ENCODE data around the gene OXCT1.
"Not testable (repeated sequence)": the region's sequence is repeated elsewhere in the genome, so short reads cannot be mapped to it uniquely, and the experiment has no call there.

The OXCT1 gene

DNA sequence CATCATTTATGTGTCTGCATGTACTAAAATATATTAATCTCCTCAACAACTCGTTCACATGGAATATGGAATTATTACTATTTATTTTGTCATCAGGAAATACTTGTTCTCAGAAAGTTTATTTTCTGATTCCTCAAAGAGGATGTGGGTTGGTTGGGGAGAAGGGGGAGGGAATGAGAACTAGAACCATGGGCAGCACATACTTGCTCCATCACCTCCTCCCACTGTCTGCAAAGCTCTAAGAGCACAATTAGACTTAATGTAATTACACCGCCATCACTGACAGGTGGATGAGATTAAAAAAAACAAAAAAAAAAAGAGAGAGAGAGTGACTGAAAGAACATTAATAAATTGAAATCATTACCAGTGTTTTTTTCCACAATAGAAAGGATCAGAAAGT is 98.2 kb downstream of the OXCT1 start:
- DNase-seq: no peak

DNA sequence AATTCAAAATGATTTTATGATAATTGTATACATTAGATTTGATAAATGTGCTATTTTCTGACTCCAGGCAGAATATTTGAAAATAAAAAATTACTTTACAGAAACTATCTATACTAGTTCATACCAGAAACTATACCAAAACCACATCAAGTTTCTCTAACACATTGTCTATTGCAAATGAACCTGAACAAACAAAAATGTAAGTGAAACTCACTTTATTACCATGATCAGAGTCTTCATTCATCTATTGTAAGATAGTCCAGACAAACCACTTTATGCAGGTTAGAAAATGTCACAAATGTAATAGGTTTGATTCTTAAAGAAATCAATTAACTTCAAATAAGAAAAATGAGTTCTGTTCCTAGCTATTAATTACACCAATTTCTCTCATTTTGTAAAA is 99.4 kb downstream of the OXCT1 start:
- no peak for DNase-seq

DNA sequence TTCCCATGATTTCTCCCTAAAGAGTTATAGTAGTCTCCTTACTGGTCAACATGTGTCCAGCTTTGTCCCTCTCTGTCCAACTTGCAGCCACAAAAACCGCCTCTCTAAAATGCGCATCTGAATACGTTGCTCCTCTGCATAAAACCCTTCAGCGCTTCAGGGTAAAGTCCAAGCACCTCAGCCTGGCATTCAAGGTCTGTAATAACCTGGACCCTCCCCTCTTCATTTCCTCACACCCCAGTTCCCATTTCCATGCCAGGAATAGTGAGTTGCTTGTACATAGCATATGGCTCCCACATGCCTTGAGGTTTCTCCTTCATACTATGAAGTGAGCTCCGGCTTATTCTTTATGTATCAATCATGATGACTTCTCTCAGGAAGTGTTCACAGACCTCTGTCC is 101.5 kb downstream of the OXCT1 start:
- DNase-seq: no peak

DNA sequence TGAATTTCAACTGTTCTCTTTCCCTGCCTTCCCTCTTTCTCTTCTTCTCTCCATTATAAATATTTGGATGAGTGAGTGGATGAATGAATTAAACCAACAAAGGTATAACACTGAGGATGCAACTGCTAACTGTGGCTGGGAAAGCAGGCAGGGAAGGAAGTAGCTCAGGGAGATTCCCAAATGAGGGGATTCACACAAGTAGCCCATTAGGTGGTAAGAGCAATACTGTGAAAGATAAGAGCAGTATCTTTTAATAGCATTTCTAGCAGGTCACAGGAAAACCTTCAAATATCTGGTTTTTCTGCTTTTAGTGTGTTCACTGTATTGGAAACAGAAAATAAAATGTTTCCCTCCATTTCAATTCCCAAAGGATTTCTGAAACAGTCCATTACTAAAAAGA is 105.6 kb downstream of the OXCT1 start:
- no peak for DNase-seq

DNA sequence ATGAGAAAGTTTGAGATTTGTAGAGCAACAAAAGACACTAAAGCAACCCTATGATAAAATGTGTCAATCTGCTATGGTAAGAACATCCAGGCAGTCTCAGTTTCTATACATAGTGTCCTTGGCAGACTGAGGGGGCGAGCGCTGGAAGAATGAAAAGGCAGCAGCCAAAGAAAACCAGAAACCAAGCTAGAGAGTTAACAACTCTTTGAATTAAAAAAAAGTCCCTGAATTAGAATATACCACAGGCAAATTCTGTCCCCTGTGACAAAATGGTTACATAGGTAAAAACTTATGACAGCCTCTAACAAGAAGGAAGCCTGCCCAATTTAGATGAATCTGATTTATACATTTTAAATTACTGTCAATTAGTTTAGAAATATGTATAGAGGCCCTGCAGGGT is 106.7 kb downstream of the OXCT1 start:
- no peak for DNase-seq

DNA sequence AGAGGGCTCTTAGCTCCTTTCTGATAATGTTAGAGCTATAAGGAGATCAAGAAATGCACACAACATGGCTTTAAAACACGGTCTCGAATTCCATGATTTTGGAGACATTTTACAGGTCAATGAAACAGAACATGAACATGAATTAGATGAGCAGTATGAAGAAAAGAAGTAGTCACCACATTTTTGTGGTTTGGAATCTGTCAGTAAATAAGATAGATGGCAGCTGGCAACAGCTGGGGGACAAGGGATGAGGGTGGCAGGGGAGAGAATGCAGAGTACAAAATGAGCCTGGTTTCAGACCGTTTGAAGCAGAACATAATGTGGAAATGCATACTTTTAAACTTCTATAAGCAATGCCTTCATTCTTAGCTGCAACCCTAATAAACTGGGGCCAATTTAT is 107.1 kb downstream of the OXCT1 start:
- no peak for DNase-seq

DNA sequence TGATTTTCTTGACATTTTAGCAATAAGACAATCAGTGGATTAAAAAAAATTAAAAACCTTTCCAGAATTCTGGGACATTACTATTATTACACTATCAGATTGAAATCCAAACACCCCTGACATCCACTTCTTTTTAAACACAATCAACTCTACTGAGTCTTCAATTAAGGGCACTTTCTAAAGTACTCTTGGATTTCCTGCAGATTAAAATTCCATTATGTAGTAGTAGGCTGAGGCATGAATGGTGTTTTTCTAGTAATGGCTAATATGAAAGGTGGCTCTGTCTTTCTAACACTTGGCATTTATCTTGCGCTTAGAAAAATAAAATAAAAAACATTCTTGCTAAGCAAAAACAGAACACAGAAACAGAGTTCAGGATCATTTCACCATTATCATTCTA is 107.8 kb downstream of the OXCT1 start:
- no peak for DNase-seq

DNA sequence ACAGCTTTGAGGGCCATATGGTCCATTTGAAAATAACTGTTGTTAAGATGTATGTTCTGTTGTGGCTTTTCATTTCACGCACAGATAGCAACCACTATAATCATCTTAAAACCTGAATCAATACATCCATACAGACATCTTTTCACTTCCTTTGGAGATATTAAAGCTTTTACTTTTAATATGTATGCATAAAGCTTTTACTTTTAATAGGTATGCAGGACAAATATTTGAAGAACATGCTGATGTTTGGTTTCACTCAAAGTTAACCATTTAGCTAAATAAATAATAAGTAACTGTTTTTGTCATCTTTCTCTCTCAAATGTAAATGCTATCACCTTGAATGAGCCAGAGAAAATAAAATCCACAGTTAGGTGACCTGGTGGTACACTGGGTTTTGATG is 108.6 kb downstream of the OXCT1 start:
- DNase-seq: no peak

DNA sequence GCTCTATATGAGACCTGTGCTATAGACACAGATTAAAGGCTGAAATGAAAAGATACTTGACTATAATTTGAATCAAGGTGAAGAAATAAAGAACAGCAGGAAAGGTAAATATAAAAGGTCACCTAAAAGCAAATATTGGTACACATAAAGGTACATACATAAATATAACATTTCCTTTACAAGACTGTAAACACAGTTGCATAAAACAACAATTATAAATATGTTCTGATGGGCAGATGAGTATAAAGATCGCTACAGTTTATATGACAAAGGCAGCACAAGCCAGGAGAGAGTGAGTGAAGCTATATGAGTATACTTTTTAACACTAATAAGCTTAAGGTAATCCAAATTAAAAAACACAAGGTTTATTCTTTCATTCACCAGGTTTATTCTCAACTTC is 114.5 kb downstream of the OXCT1 start:
- no peak for DNase-seq

DNA sequence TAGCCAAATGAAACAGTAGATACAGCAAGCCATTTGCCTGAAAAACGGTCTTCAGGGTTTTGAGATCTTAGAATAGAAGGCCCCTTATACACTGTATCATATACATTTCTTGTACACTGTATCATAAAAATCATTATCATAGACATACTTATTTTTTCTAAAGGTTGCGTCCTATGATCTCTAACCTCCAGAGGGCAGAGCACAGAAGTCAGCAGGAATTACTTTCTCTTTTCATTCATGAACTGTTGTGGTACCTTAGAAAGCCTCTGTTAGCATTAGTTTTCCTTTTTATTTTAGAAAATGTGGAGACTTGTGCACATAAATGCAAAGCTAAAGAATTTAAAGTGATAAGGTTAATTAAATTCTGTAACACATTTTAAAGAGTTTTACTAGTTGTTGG is 115.4 kb downstream of the OXCT1 start:
- DNase-seq: no peak

DNA sequence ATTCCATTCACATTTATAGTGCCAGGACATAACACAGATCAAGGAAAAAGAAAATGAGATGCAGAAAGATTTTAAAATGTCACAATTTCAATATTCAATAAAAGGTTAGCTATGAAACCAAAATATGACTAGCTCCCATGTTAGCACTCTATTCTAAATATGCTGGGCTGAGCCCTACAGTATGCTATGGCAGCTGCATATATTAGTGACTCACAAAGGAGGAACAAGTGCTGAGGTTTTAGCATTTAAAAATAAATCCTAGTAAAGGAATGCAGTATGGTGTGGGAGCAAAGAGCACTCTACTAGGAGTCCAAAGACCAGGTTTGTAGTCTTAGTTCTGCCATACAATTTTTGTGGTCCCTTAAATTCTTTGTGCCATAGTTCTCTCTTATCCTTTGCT is 118.4 kb downstream of the OXCT1 start:
- no peak for DNase-seq

DNA sequence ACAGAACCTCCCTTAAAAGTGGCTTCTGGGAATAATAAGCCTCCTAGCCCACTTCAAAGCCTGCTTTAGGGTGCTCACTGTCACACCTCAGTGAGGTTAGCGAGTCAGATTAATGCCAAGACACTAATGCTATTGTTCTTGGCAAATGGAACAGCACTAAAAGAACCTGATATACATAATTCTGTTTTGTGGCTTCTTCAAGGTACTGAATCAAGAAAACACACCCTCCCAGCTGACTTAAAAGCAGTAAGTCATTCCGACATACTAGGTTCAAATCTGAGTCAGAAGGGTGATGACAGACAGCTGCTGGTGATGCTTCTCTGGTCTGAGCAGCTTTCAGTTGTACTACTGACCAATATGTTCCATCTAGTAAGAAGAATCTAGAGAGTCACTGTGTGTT is 121.6 kb downstream of the OXCT1 start:
- DNase-seq: no peak

DNA sequence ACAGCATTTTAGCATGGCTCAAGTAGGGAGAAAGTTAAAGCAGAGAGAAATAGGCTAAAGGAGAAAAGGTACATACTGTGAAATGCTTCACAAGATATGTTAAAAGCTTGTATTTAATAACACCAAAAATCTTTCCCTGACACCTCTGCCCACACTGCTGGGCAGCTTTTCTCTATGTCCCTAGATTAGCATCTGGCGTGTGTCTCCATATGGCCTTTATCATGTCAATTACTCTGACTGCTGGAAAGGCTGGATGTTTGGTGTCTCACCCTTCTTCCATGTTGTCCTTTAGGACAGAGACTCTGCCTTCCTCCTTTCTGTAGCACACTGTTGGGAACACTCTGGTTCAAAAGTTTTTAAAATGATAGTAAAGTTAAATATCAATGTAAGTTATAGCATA is 122.5 kb downstream of the OXCT1 start:
- DNase-seq: no peak

DNA sequence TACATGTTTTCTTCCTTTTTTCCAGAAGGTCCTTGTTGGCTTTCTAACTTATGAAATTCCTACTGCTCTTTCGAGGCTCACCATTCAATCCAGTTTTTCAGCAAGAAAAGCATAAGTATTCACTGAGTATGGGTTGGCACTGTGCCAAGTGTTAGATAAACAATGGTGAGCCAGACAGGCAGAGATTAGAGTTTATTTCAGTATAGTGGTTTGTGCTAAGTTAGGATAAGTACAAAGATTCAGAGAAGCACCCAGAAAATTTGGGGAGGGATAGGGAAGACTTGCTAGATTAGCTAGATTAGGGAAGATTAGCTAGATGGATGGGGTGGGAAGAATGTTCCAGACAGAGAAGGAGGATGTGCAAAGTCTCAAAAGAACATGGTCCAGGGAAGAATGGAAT is 122.9 kb downstream of the OXCT1 start:
- DNase-seq: no peak

DNA sequence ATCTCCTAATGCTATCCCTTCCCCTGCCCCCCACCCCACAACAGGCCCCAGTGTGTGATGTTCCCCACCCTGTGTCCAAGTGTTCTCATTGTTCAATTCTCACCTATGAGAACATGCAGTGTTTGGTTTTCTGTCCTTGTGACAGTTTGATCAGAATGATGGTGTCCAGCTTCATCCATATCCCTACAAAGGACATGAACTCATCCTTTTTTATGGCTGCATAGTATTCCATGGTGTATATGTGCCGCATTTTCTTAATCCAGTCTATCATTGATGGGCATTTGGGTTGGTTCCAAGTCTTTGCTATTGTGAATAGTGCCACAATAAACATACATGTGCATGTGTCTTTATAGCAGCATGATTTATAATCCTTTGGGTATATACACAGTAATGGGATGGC is 127.6 kb downstream of the OXCT1 start:
- not testable (repeated sequence) for DNase-seq

DNA sequence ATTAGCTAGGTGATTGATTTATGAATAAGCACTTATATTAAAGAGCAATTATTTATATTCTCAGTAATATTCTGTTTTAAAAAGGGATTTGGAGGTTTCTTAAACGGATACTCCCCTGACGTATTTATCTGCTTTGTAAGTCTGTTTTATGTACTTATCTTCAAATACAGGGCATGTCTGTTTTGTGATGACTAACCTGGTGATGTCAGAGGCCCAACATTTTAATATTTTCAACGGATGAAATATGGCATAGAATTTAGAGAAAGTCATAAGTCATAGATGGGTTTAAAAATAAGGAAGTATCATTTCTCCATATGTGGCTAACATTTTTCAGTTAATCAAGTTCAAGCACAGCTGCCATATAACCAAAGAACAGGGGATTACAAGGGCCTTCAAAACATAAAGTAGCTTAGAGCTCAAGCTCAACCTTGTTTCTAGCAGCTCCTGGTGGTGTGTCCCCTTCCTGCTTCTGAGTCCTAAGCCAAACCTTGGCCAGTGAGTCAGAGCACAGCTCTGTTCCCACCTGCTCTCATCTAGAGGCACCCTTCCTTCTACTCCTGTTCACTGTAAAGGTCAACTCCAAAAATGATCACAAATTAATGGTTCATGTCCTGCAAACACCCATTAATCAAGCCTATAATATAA is 131.4 kb downstream of the OXCT1 start:
- no peak for DNase-seq

DNA sequence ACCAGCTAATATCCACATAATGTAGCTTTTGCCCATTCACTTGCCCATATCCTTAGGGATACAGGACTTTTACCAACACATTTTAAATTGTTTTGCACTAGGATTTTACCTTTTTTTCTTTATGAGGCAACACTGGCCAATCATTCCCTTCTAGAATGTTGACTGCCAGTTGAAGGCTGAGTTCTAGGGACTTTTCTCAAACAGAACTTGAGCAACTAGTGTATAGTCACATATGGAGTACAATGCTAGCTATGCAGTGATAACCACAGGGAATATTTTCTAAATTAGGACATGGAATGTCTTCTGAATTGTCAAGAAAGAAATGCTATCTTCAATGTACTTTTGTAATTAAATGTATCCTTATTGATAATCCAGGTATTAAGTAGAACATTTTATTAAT is 133.6 kb downstream of the OXCT1 start:
- DNase-seq: no peak

DNA sequence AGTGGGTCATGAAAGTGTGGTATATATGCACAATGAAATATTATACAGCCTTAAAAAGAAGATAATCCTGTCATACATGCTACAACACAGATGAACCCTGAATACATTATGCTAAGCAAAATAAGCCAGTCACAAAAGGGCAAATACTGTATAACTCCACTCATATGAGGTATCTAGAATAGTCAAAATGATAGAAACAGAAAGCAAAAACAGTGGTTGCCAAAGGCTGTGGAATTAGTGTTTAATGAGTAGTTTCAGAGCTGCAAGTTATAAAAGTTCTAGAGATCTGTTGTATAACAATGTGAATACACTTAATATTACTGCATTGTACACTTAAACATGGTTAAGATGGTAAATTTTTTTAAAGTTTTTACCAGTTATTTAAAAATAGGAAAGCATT is 135.0 kb downstream of the OXCT1 start:
- no peak for DNase-seq

DNA sequence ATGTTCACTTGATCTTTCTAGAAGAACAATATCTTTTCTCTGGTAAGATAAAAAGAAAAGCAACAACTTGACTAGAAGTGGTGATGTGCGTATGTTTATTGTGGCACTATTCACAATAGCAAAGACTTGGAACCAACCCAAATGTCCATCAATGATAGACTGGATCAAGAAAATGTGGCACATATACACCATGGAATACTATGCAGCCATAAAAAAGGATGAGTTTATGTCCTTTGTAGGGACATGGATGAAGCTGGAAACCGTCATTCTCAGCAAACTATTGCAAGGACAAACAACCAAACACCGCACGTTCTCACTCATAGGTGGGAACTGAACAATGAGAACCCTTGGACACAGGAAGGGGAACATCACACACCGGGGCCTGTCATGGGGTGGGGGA is 140.8 kb downstream of the OXCT1 start:
- not testable (repeated sequence) for DNase-seq

DNA sequence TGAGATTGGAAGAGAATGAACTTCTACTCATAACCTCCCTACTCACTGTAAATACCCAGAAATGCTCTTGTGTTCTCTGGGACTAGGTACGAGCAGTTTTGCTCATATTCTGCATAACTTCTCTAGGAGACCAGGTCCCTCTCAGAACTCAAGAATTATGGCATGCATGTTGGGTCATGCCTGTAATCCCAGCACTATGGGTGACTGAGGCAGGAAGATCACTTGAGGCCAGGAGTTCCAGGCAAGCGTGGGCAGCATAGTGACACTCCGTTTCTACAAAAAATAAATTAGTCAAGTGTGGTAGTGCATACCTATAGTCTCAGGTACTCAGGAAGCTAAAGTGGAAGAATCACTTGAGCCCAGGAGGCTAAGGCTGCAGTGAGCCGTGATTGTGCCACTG is 141.9 kb downstream of the OXCT1 start:
- no peak for DNase-seq

DNA sequence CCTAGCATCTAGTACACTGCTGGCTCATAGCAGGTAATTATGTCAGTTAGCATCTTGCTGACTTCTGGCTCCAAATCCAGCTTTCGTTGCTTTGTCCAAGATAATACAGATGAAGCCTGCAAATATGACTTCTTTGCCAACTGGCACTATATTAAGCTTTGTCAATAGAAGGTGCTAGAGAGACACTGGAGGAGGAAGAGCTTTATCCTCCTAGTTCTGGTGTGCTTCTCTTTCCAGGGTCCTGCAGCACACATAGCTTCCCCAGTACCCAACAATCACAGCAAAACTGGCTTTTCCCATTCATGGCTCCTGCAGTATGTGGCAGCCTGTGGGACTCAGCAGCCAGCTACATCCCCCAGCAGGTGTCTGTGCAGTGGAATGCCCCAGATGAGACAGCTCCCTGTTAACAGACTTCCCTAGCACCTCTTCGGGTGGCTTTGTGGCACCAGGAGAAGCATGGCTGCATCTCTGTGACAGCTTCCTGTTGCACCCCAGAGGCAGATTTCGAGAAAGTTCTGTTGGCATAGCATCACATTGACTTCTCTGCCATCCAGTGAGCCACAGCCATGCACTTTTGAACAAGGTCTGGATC is 147.8 kb downstream of the OXCT1 start:
- no peak for DNase-seq

DNA sequence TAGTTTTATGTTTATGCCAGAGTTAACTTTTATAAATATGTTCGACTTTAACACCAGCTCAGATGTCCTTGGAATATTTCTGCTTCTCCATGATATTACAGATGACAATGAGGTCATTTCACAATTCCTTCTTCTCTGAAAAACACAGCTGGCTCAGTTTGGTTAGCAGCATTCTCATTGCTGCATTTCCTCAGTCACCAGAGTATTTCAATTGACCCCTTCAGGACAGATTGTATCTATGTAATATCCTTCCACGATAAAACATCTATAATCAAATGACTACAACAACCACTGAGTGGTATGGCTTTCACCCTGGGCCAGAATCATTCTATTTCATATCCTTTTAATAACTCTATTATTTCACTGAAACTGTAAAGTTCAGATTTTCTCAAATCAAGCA is 148.7 kb downstream of the OXCT1 start:
- no peak for DNase-seq

DNA sequence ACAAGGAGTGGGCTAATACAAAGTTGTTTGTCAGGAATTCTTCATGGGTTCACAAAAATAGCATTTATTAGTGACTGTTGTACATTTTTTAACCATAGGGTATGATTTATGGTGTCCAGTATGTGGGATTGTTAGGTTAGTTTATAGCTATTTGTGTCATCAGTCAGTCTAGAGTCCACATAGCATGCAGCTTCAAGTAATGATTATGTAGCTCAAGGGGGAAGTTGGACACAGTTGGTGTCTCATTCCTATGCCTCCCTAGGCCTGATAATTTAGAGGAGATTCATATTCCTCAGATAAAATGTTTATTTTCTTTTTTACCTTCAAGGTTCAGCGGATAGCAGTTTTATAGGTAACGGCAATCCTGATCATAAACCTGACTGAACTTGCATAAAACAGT is 153.8 kb downstream of the OXCT1 start:
- no peak for DNase-seq

DNA sequence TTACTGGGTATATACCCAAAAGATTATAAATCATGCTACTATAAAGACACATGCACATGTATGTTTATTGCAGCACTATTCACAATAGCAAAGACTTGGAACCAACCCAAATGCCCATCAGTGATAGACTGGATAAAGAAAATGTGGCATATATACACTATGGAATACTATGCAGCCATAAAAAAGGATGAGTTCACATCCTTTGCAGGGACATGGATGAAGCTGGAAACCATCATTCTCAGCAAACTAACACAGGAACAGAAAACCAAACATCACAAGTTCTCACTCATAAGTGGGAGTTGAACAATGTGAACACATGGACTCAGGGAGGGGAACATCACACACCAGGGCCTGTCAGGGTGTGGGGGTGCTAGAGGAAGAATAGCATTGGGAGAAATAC is 155.8 kb downstream of the OXCT1 start:
- not testable (repeated sequence) for DNase-seq

DNA sequence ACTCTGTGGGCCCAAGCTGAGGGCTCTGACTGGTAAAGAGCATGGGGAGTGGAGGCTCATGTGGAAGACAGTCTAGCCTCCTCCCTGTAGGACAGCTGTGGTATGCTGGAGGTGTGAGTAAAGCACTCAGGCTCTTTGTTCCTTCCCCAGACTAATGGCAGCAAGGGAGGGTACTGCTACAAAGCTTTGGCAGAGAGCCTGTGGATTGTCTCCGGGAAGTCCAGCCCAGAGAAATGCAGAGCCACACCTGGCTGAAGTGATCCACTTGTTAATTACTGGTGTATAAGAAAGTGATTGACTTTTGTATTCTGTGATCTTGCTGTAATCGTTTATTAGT is 161.7 kb downstream of the OXCT1 start:
- no peak for DNase-seq

Measured in stimulated activated naive CD4-positive, alpha-beta T cell (primary cell).